Measurements from ENCODE around the gene LAMA2.

DNA sequence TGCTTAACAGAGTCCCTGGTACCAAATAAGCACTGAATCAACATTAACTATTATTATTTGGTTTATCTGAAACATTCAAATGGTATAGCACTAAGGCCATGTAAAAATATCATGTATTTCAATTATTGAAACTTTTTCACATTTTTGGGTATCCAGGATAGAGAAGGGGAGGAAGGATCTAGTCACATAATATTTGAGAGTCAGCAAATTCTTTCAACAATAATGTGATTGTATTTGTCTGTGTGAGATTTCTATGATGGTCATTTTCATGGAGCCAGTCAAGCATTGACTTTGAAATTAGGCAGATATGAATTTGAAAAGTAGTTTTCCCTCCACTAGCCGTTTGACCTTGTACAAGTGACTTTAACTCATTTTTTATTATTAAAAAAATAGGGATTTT, 67.9 kb downstream of the LAMA2 start:
- TF ChIP-seq, protein P1, sequence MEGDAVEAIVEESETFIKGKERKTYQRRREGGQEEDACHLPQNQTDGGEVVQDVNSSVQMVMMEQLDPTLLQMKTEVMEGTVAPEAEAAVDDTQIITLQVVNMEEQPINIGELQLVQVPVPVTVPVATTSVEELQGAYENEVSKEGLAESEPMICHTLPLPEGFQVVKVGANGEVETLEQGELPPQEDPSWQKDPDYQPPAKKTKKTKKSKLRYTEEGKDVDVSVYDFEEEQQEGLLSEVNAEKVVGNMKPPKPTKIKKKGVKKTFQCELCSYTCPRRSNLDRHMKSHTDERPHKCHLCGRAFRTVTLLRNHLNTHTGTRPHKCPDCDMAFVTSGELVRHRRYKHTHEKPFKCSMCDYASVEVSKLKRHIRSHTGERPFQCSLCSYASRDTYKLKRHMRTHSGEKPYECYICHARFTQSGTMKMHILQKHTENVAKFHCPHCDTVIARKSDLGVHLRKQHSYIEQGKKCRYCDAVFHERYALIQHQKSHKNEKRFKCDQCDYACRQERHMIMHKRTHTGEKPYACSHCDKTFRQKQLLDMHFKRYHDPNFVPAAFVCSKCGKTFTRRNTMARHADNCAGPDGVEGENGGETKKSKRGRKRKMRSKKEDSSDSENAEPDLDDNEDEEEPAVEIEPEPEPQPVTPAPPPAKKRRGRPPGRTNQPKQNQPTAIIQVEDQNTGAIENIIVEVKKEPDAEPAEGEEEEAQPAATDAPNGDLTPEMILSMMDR (IDR thresholded peaks at IDR 0.05), result no peak
- no peak for TF ChIP-seq POLR2AphosphoS5 (IDR thresholded peaks at IDR 0.05; ENCODE audit: low read depth, low read length)
- TF ChIP-seq, protein P2, sequence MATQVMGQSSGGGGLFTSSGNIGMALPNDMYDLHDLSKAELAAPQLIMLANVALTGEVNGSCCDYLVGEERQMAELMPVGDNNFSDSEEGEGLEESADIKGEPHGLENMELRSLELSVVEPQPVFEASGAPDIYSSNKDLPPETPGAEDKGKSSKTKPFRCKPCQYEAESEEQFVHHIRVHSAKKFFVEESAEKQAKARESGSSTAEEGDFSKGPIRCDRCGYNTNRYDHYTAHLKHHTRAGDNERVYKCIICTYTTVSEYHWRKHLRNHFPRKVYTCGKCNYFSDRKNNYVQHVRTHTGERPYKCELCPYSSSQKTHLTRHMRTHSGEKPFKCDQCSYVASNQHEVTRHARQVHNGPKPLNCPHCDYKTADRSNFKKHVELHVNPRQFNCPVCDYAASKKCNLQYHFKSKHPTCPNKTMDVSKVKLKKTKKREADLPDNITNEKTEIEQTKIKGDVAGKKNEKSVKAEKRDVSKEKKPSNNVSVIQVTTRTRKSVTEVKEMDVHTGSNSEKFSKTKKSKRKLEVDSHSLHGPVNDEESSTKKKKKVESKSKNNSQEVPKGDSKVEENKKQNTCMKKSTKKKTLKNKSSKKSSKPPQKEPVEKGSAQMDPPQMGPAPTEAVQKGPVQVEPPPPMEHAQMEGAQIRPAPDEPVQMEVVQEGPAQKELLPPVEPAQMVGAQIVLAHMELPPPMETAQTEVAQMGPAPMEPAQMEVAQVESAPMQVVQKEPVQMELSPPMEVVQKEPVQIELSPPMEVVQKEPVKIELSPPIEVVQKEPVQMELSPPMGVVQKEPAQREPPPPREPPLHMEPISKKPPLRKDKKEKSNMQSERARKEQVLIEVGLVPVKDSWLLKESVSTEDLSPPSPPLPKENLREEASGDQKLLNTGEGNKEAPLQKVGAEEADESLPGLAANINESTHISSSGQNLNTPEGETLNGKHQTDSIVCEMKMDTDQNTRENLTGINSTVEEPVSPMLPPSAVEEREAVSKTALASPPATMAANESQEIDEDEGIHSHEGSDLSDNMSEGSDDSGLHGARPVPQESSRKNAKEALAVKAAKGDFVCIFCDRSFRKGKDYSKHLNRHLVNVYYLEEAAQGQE (IDR thresholded peaks at IDR 0.05; ENCODE audit: insufficient read depth in 1 of 2, low read depth in 2 of 2, low read length in 1 of 2), result no peak
- TF ChIP-seq SIN3A (IDR thresholded peaks at IDR 0.05; ENCODE audit: borderline replicate concordance, insufficient read depth, low read depth, low read length), result no peak
